Measurements from ENCODE around the gene CTNNBL1. TPM values are rescaled to one million over a fixed set of nuclear protein-coding genes. Genes with fewer than 3 reads are reported as not detected.

CTNNBL1 gene
- total RNA-seq, 1 donor from 2014 or later = 45.8 TPM

DNA sequence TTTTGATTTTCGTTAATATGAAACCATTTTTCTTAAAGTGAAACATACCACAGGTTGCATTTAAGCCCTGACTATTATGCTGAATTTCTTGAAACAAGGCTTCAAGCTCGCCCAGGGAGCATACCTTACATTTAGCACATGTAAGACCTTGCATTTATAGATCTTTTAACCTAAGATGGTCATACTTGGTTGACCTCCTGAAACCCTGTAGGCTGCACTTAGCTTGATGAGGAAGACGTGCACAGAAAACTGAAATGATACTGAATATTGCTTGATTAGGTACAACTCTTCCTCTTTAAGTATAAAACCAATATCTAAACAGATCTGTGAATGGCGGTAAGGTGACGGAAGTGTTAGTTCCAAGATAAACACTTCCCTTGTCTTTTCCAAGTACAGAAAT, 82.2 kb downstream of the CTNNBL1 start:
- no peak for DNase-seq (ENCODE audit: low read depth, low spot score)

DNA sequence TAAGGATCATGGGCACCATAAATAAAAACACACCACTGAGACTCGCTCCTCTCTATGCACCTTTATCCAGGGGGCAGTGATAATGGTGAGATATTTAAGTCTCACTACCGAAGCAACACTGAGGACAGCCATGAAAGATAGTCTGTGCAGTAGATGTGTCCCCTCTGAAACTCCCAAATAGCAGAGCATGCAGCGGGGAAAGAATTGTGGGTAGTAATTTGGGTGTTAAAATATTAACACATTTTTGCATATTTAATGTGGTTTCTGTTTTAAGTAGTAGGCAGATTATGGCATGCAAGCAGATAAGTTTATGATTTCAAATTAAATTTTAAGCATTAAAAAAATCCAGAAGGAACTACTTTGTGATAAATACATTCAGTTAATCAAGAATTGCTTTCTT, 82.7 kb downstream of the CTNNBL1 start:
- no peak for DNase-seq (ENCODE audit: low read depth, low spot score)

DNA sequence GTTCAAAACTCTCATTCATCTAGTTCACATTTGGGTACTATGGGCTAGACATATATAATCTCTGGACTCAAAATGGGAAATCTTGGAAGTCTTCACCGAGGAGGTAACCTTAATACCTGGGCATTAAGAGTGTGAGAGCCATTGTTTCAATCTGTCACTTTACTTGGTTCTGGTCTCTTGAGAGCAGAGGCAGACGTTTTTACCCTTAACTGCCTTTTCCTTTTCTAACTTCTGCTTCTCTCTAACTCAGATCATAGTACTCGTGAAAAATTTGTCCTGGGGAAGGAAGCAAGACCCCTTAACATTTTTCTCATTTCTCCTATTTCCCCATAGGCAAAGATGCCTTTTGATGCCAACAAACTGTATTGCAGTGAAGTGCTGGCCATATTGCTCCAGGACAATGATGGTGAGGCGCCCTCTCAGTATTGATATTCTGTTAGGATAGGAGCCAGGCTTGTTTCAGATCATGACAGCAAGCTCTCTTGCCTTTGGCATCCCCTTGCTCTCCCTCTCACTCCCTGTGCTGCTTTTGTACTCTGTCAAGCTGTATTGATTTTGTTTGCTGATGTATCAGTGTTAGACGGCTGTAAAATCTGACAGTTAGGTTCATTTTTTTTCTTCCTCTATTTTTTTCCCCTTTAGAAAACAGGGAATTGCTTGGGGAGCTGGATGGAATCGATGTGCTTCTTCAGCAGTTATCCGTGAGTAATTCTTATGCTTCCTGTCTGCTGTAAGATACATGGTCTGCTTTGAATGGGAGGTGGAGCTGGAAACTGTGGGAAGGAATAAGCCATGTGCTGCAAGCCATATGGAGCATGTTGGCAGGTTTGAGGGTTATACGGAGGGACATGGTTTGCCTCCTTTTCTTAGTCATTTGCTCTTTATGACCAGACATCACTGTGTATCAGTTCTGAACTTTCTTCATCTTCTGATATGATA, 83.5 kb downstream of the CTNNBL1 start:
- DNase-seq (ENCODE audit: low read depth, low spot score) = no peak

- DNase-seq (ENCODE audit: low read depth, low spot score) = no peak
Measured at GRCh38 chr20:37777988-37778659, 84.3 kb downstream of the CTNNBL1 start.

DNA sequence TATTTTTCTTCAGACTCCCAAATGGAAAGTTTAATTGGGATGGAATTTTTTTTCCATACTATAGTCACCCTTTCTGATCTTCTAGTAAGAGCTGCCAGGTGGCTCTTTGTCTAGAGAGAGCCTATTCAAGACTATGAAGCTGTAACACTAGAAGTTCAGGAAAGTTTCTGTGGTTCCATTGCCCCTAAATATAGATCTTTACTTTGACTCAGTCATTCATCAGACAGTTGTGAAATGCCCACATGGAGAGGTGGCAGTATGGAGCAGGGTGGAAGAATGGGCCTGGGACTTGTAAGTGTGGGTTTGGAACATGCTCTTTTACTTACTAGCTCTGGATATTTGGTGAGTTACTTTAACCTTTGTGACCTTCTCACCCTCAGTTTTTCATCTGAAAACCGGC, 87.8 kb downstream of the CTNNBL1 start:
- no peak for DNase-seq (ENCODE audit: low read depth, low spot score)

- no peak for DNase-seq (ENCODE audit: low read depth, low spot score)
Measured at GRCh38 chr20:37786043-37786442, 92.2 kb downstream of the CTNNBL1 start.

DNA sequence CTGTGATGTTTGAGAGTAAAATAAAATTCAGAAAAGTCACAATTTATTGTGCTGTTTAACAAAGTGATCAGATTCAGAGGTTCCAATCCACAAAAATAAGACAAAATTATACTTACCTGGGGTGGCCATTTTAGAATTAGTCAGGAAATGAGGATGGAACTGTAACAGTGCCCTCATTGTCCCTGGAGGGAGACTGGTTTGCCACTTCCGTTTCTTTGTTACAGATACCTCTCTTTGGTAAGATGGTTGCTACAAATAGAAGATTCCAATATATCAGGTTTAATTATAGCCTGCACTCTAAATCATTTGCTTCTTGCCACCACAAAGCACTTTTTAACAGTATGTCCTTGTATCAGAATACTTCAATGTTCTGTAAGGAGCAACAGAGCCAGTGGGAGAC, 95.6 kb downstream of the CTNNBL1 start:
- DNase-seq (ENCODE audit: low read depth, low spot score) = no peak

DNA sequence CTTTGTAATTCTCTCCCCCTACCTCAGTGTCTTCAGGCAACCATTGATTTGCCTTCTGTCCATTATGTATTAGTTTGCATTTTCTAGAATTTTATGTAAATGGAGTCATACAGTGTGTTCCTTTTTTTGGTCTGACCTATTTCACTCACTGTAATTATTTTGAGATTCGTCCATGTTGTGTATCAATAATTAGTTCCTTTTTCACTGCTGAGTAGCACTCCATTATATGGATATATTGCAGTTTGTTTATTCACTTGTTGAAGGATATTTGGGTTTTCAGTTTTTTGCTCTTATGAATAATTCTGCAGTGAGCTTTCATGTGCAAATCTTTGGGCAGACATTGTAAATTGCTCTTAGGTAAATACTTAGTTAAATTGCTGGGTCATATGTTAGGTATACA, 97.1 kb downstream of the CTNNBL1 start:
- no peak for DNase-seq (ENCODE audit: low read depth, low spot score)

- DNase-seq (ENCODE audit: low read depth, low spot score) = no peak
Measured at GRCh38 chr20:37796121-37796520, 102.3 kb downstream of the CTNNBL1 start.

DNA sequence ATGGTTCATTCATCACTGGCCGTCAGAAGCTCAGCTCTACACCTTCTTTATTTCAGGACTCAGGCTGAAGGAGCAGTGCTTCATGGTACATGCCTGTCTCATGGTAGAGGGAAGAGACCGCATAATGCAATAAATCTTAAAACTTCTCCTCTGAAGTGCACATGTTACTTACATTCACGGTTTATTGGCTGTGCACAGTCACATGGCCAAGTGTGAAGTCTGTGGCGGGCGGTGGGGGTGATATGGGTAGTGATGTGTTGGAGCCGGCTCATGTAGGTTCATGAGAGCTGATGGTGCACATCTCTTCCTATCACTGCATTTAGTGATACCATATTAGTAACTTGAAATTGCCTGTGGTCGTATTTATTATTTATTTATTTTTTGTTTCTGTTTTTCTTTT, 102.9 kb downstream of the CTNNBL1 start:
- no peak for DNase-seq (ENCODE audit: low read depth, low spot score)

GRCh38 chr20:37797669-37798175, 103.9 kb downstream of the CTNNBL1 start:
- no peak for DNase-seq (ENCODE audit: low read depth, low spot score)

- no peak for DNase-seq (ENCODE audit: low read depth, low spot score)
Measured at GRCh38 chr20:37798312-37798711, 104.5 kb downstream of the CTNNBL1 start.

DNA sequence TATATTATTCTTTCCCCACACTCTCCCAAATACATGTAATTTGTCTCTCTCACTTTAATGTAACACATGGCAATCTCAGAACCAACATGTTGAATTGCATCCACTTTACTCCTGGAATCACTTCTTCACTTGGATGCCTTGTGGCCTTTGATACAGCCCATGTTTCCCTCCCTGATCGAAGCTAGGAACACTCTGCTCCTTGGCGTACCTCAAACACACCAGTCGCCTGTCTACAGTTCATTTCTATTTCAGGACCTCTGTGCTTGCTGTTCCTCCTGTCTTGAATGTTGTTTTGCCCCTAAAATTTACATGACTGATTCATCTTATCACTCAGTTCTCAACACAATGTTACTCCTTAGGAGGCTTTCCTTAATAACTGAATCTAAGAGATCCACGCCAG, 106.8 kb downstream of the CTNNBL1 start:
- no peak for DNase-seq (ENCODE audit: low read depth, low spot score)

DNA sequence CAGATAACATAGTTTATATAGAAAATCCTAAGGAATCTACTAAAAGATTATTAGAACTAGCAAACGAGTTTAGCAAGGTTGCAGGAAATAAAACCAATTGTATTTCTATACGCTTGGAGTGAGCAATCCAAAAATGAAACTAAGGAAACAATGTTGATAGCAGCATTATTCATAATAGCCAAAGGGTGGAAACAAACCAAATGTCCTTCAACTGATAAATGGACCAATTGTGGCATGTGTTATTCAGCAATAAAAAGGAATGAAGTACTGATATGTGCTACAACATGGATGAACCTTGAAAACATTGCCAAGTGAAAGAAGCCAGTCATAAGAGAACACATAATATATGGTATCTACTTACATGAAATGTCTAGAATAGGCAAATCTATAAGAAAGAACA, 108.1 kb downstream of the CTNNBL1 start:
- DNase-seq (ENCODE audit: low read depth, low spot score) = no peak

DNA sequence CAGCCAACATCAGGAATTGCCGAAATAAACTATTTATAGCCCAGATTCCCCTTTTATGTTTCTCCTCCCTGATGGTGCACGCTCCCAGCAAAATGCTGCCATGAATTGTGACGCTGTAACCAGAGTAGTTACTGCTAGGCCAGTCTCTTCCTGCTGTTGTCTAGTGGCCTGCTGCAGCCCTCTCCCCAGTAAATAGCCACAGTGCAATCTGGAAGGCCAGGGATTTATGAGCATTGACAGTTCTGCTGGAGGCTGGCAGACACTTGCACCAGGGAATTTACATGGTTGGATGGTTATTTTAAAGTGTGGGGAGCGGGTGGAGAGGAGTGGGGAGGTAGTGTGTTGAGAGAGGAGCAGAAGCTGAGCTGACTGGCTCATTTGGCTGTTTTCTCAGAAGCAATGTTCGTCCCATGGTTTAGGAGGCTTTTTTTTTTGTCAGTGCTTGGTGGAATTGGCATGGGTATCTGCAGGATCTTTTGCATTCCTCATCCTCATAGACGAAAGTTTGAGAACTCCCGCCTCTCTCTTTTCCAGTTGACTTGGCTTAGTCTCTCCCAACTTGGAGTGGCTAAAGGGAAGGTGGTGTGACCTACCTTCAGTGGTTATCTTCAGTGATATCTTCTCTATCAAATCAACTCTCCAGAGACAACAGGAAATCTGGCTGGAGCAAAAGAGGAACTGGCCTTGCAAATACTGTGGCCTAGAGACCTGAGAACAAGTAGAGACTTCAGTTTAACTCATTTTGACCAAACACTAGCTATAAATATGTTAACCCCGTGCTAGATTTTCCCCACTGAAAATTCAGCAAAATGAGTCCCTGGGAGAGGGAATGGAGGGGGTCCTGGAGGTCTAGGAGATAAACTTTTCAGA, 109.8 kb downstream of the CTNNBL1 start:
- DNase-seq (ENCODE audit: low read depth, low spot score) = no peak

- no peak for DNase-seq (ENCODE audit: low read depth, low spot score)
Measured at GRCh38 chr20:37804584-37805566, 111.0 kb downstream of the CTNNBL1 start.

GRCh38 chr20:37807471-37808232, 113.8 kb downstream of the CTNNBL1 start:
- no peak for DNase-seq (ENCODE audit: low read depth, low spot score)

DNA sequence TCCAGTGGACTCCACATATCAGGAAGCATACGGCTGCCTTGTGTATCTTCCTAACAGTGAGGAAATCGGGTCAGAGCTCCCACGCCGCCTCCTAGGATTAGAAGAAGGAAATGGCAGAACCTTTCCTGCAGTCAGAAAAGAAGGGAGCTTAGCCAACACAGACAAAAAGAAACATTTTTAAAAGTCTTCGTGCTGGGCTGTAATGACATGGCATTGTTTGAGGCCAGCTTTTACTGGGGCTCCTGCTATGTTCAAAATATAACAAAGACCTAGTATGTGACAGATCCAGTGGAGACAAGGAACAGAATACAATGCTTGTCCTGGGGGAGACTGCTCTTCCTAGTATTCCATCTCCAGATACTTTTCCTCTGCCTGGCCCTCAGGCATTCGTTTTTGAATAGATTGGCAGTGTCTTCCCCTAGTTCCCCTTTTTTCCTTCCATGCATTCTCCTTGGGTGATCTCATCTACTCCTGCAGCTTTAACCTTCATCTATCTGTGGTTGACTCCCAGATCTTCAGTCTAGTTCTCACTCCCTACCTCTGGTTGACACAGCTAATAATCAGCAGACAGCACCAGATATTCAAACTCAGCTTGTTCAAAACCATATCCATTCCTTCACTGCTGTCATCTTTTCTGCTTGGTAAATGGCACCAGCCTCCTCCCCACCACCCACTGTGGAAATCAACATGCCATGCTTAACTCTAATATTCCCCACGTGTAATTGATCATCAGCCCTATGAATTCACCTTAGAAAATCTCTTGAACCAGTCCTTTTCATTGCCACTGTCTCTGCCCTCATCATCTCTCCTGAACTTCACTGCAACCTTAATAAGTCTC, 114.6 kb downstream of the CTNNBL1 start:
- no peak for DNase-seq (ENCODE audit: low read depth, low spot score)

- no peak for DNase-seq (ENCODE audit: low read depth, low spot score)
Measured at GRCh38 chr20:37810027-37810426, 116.2 kb downstream of the CTNNBL1 start.

Data from pulmonary artery endothelial cell (primary cell).